RWPE2 (cell line): Measurements from ENCODE around the gene CD300LB.

Experiments used
- ATAC-seq: fragments of 200-7000 bp; cut with Tn5 transposase; 3 replicates; pipeline ENCODE4 v1.9.1; 2021; ENCODE audit warnings: low read depth
- DNase-seq: peaks from one replicate; pipeline ENCODE4 v3.0.0-alpha.2; 2020; ENCODE audit warnings: low spot score
- H3K27ac ChIP-seq: fragments of 450-650 bp; 2 replicates; pipeline ENCODE4 v1.5.1; 2017; ENCODE audit warnings: mild to moderate bottlenecking; ENCODE audit not compliant: poor library complexity, severe bottlenecking
- H3K27me3 ChIP-seq: fragments of 250-450 bp; sonication (Bioruptor Pico); 2 replicates; pipeline ENCODE4 v1.5.1; 2021; ENCODE audit warnings: mild to moderate bottlenecking, moderate library complexity; ENCODE audit not compliant: insufficient read depth, poor library complexity, severe bottlenecking
- H3K36me3 ChIP-seq: fragments of 250-450 bp; sonication (Bioruptor Pico); 2 replicates; pipeline ENCODE4 v1.5.1; 2020; ENCODE audit warnings: low read depth, mild to moderate bottlenecking, moderate library complexity
- H3K4me1 ChIP-seq: fragments of 250-450 bp; sonication (Bioruptor Pico); 2 replicates; pipeline ENCODE4 v1.5.1; 2021; ENCODE audit warnings: mild to moderate bottlenecking, moderate library complexity; ENCODE audit not compliant: insufficient read depth, poor library complexity, severe bottlenecking
- H3K4me3 ChIP-seq: fragments of 250-450 bp; sonication (Bioruptor Pico); 2 replicates; pipeline ENCODE4 v1.5.1; 2021; ENCODE audit warnings: mild to moderate bottlenecking, moderate library complexity; ENCODE audit not compliant: severe bottlenecking
- H3K9me3 ChIP-seq: fragments of 250-450 bp; sonication (Bioruptor Pico); 2 replicates; pipeline ENCODE4 v1.5.1; 2021; ENCODE audit warnings: mild to moderate bottlenecking, moderate library complexity; ENCODE audit not compliant: severe bottlenecking
- TF ChIP-seq, protein P1 (sequence below): fragments of 450-650 bp; IDR thresholded peaks from one replicate; pipeline ENCODE4 v1.5.1; 2017; ENCODE audit warnings: mild to moderate bottlenecking, moderate library complexity; ENCODE audit not compliant: poor library complexity, severe bottlenecking

CD300LB gene

DNA sequence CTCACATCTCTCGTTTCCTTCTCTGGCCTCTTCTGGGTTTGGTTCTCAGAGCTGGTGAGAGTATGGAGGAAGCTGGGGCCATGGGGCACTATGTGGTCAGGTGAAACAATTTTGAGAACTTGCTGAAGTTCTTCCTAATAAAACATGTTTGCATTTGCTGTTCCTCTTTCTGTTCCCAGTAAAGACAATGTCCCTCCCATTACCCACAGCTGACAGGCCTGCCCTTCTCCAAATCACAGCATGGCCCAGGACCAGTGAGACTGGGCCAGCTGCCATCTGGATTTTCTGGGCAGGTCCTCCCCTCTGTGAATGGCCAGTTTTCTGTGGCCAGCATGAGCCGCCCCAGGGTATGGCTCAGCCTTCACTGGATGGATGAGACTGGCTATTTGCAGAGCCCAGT is 36.1 kb upstream of the CD300LB start, which contains the start of gene CD300H:
Gene CD300H (minus strand): TSS at position 113 of the 400 bp plus-strand sequence.
- ATAC-seq (no peak), DNase-seq (no peak)
- no peak within 1 kb of the TSS for H3K4me3 ChIP-seq
- H3K4me1 ChIP-seq = peaks cover 9% of the 10 kb centered on the region
- H3K27me3 ChIP-seq = no peaks in the 10 kb centered on the region
- H3K9me3 ChIP-seq = no peaks in the 10 kb centered on the region
- TF ChIP-seq, protein P1, sequence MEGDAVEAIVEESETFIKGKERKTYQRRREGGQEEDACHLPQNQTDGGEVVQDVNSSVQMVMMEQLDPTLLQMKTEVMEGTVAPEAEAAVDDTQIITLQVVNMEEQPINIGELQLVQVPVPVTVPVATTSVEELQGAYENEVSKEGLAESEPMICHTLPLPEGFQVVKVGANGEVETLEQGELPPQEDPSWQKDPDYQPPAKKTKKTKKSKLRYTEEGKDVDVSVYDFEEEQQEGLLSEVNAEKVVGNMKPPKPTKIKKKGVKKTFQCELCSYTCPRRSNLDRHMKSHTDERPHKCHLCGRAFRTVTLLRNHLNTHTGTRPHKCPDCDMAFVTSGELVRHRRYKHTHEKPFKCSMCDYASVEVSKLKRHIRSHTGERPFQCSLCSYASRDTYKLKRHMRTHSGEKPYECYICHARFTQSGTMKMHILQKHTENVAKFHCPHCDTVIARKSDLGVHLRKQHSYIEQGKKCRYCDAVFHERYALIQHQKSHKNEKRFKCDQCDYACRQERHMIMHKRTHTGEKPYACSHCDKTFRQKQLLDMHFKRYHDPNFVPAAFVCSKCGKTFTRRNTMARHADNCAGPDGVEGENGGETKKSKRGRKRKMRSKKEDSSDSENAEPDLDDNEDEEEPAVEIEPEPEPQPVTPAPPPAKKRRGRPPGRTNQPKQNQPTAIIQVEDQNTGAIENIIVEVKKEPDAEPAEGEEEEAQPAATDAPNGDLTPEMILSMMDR = no peak
- no peaks in the 10 kb centered on the region for H3K36me3 ChIP-seq
- no peak within 1 kb of the TSS for H3K27ac ChIP-seq

DNA sequence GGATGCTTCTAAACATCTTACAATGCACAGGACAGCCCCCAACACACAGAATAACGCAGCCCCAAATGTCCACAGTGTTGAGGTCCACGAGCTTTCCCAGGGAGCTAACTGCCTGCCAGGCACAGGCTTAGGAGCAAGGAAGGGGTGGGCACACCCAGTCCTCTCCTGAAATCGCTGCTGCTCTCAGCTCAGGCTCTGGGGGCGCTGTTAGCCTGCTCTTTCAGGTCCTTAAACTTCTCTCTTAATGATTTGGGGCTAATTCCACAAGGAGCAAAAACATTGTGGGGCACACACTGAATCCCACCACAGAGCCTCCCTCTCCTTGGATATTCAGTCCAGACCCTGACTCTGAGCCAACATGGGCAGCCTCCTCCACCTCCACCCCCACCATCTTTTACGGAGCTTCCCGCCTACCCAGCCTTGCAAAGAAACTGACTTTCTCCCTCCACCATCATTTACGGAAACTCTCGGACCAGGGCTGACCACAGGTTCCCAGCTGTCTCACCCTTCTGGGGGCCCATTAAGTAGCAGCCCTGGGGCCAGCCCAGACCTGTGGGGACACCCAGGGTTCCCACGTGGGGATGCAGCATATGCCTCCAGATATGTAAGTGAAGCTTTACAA is 35.0 kb upstream of the CD300LB start:
- H3K9me3 ChIP-seq = no peaks in the 10 kb centered on the region
- peaks cover 9% of the 10 kb centered on the region for H3K4me1 ChIP-seq
- DNase-seq (no peak), ATAC-seq (no peak)
- no peaks in the 10 kb centered on the region for H3K36me3 ChIP-seq
- no peaks in the 10 kb centered on the region for H3K27me3 ChIP-seq
- no peak overlapping the region for H3K4me3 ChIP-seq
- no peak overlapping the region for H3K27ac ChIP-seq
- TF ChIP-seq, protein P1 = peak; percentile 63

DNA sequence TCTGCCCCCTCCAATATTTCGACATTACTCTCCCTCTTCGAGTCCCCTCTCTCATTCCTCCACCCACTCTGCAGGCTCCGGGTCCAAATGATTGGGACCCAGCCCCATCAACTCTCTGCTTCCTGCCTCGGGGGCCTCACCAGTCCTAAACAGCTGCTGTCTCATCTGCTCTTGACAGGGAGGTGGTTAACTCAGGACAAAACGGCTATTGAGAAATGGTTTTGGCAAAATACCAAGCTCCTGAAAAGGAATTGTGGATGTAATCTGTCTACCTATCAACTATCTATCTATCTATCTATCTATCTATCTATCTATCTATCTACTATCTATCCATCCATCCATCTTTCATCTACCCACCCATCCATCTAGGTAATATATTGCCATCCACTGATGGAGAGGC is 33.9 kb upstream of the CD300LB start:
- Histone ChIP-seq H3K4me1 (peaks cover 9% of the 10 kb centered on the region), H3K4me3 (no peak overlapping the region), H3K27ac (no peak overlapping the region), H3K36me3 (no peaks in the 10 kb centered on the region), H3K9me3 (no peaks in the 10 kb centered on the region), H3K27me3 (no peaks in the 10 kb centered on the region)
- ATAC-seq (no peak), DNase-seq (no peak)
- TF ChIP-seq, protein P1 = no peak

DNA sequence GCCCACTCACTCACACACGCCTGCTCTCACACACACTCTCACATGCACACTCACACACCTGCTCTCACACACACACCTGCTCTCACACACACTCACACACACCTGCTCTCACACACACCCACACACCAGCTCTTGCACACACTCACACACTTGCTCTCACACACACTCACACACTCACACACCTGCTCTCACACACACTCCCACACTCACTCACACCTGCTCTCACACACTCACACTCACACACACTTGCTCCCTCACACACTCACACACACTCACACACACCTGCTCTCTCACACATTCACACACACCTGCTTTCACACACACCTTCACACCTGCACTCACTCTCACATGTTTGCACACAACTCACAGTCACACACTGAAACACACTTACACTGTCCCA is 32.1 kb upstream of the CD300LB start:
- DNase-seq (no peak), ATAC-seq (no peak)
- Histone ChIP-seq H3K27ac (no peak overlapping the region), H3K27me3 (no peaks in the 10 kb centered on the region), H3K4me3 (no peak overlapping the region), H3K36me3 (no peaks in the 10 kb centered on the region), H3K4me1 (no peaks in the 10 kb centered on the region), H3K9me3 (no peaks in the 10 kb centered on the region)
- TF ChIP-seq, protein P1 = no peak

DNA sequence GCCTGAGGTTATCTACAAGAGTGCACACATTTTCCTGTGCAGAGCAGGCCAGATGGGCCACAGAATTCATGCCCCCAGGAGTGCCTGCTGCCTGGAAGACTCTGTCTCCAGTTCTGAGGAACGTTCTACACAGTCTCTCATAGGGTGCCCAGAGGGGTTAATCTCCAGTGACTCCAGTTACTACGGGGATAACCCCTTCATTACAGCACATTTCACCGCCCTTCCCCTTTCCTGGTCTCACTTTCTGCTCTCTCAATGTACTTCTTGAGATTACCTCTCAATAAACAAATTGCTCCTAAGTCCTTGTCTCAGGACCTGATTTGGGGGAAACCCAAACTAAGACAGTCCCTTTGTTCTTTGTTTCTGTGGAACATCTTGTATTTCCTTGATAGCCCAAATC is 30.3 kb upstream of the CD300LB start:
- H3K36me3 ChIP-seq = no peaks in the 10 kb centered on the region
- no peaks in the 10 kb centered on the region for H3K4me1 ChIP-seq
- TF ChIP-seq, protein P1 = no peak
- no peak overlapping the region for H3K4me3 ChIP-seq
- no peak for DNase-seq
- no peak overlapping the region for H3K27ac ChIP-seq
- ATAC-seq = no peak
- no peaks in the 10 kb centered on the region for H3K9me3 ChIP-seq
- no peaks in the 10 kb centered on the region for H3K27me3 ChIP-seq
